Measurements from ENCODE around the gene RAB8A.
"Not testable (repeated sequence)": the region's sequence is repeated elsewhere in the genome, so short reads cannot be mapped to it uniquely, and the experiment has no call there.

RAB8A gene

DNA sequence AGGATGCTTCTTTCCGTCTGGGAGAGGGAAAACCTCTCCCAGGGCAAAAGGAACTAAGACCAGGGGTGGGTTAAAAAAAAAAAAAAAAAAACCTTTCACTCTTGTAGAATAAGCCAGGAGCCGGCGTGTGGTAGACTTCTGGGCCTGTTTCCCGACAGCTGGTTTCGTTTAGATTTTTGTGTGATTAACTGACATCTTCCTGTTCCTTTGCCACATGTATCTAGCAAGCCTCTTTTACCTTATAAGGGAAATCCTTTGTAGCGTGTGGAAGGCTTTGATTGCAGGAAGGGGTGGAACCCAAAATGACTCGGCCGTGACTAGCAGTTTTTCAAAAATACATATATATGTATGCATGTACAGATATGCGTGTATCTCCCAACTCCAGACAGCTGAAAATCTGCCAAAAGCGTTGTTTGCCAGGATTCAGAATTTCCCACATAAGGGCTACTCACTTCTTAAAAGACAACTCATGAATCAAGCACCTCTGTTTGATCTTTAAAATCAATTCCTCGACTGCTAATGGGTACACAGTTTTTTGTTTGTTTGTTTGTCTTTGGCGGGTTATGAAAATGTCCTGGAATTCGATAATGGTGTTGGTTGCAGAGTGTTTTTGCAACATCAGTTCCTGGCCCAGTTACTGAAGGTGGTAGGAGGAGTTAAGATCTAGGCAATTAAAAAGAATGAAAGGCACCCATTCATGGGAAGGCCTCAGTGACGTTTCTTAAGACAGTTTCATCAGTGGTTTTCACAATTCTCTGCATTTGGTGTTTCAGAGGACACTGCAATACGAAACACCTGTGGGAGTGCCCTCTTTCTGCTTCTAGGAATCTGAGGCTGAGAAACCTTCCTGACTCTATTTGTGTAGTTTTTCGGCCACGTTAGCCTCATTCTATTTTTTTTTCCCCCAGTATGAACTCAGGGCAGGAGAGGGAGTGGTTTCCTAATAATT lies 32.7 kb upstream of the RAB8A start:
- peak; percentile 53 for DNase-seq

DNA sequence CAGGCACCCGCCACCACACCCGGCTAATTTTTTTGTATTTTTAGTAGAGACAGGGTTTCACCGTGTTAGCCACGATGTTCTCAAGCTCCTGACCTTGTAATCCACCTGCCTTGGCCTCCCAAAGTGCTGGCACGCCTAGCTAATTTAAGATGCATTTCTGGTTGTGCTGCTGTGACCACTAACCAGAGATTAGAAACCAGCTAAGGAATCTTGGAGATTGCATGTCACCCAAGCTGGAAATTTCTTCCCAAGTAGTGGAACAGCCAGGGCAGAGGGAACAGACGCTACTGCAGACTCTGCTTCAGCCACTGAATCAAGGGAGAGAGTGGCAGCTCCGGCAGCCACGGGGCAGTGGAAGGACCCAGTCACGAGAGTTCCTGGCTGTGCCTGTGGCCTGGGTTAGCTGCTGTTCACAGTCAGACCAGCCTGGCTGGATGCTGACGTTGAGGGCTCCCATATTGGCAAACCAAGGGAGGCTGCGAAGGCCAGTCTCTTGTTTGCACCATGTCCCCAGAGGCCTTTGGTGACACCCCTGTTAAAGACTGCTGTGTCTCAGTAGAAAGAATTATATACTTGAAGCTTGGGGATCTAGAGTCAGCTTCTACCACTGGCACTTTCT lies 27.5 kb upstream of the RAB8A start:
- DNase-seq: no peak

DNA sequence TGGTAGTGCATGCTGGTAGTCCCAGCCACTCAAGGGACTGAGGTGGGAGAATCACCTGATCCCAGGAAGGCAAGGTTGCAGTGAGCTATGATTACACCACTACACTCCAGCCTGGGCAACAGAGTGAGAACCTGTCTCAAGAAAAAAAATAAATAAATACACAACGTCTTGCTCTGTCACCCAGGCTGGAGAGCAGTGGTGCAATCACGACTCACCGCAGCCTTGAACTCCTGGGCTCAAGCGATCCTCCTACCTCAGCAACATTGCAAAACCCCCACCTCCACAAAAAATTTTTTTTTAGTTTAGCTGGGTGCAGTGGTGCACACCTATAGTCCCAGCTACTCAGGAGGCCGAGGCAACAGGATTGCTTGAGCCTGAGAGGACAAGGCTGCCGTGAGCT lies 26.6 kb upstream of the RAB8A start:
- DNase-seq: no peak

DNA sequence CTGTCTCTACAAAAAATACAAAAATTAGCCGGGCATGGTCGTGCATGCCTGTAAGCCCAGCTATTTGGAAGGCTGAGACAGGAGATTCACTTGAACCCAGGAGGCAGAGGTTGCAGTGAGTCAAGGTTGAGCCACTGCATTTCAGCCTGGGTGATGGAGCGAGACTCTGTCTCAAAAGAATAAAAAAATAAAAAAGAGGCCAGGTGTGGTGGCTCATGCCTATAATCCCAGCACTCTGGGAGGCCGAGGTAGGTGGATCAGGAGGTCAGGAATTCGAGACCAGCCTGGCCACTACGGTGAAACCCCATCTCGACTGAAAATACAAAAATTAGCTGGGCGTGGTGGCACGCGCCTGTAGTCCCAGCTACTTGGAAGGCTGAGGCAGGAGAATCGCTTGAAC lies 24.3 kb upstream of the RAB8A start:
- not testable (repeated sequence) for DNase-seq

DNA sequence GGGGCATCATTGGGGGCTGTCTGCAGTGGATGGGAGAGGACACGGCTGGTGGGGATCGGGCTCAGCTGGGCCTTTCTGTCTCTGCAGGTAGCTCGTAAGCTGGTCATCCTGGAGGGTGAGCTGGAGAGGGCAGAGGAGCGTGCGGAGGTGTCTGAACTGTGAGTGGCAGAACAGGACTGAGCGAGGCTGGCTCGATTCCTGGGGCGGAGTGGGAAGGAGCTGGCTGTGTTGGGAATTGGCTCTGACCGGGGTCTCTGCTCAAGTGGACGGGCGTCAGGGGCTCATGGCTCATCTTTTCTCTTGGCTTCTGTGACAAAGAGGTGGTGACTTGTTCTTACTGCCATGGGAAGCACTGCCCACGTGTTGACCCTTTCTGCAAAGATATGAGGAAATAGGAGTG lies 23.7 kb upstream of the RAB8A start:
- DNase-seq: no peak

DNA sequence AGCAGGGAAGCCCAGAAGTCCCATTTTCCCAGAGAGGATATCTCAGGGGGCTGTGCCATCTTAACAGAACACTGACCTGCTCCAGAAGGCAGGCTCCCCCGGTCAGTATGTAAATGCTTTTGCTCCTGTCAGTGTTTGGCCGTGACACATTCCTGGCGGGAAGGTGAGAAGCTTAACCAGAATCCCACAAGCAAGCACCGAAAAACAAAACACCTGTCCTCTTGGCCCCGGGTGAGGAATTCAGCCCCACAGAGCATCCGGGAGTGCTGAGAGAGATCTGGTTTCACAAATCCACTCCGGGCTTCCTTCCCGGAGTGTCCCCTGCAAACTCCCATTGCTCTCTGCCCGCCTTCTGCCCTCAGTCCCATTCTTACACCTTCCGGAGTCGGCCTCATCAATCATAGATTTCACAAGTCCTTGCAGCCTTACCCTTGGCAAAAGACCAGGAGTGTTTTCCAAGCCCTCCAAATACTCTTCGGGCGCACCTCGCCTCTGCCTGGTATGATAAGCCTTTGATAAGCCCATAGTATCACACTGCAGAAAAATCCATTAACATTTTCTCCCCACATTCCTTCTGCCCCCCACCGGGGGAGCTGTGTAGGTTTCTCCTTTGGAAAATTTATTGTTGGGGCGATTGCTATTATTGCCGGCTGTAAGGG lies 23.2 kb upstream of the RAB8A start:
- DNase-seq: no peak

DNA sequence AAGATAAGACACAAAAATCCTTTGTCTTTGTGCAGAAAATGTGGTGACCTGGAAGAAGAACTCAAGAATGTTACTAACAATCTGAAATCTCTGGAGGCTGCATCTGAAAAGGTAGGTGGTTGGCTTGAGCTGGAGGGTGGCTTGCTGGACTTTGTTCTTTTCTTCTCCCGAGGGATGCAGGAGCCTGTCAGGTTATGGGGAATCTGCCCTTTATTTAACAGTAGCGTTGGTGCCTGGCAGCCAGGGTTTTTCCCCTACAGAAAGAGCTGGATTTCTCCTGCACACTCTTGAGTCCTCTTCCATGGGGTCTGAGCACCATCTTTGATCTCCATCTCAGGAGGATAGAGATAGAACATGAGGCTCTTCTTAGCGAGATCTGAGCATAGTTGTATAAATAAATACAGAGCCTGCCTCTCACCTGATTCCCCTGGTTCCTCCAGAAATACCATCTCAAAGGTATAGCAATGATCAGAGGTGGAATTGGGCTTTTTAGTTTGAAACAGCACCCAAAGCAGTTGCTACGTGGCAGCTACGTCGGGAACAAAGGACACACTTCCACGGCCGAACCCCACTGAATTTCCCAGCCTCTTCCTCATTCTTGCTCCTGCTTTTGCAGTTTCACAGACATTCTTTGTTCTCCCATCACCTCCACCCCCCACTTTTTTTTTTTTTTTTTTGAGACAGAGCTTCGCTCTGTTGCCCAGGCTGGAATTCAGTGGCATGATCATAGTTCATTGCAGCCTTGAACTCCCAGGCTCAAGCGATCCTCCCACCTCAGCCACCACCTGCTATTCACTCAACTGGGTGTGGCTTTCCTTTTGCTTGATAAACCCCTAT lies 22.5 kb upstream of the RAB8A start:
- DNase-seq: no peak

DNA sequence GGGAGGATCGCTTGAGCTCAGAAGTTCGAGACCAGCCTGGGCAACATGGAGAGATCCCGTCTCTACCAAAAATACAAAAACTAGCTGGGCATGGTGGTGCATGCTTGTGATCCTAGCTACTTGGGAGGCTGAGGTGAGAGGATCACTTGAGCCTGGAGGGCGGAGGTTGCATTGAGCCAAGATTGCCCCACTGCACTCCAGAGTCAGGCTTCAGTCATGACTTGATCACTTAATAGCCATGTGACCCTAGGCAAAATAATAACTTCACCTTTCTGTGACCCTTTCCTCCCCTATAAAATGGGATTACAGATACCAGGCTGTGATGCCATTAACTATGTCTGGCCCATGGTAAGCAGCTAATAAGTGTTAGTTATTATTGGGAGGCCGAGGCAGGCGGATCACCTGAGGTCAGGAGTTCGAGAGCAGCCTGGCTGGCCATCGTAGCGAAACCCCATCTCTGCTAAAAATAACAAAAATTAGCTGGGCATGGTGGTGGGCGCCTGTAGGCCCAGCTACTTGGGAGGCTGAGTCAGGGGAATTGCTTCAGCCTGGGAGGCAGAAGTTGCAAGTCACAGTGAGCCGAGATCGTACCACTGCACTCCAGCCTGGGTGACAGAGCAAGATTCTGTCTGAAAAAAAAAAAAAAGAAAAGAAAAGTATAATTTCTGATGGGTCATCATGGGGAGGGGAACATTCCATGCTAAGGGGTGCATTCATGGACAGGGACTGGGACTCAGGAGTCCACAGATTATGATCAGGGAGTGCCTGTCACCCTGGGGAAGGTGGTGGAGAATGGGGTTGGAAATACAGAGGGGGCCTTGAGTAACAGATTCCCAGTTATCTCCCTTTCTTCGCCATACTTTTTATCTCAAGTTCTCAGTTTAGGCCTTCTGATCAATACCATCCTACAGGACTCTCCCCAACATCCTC lies 19.9 kb upstream of the RAB8A start:
- no peak for DNase-seq

DNA sequence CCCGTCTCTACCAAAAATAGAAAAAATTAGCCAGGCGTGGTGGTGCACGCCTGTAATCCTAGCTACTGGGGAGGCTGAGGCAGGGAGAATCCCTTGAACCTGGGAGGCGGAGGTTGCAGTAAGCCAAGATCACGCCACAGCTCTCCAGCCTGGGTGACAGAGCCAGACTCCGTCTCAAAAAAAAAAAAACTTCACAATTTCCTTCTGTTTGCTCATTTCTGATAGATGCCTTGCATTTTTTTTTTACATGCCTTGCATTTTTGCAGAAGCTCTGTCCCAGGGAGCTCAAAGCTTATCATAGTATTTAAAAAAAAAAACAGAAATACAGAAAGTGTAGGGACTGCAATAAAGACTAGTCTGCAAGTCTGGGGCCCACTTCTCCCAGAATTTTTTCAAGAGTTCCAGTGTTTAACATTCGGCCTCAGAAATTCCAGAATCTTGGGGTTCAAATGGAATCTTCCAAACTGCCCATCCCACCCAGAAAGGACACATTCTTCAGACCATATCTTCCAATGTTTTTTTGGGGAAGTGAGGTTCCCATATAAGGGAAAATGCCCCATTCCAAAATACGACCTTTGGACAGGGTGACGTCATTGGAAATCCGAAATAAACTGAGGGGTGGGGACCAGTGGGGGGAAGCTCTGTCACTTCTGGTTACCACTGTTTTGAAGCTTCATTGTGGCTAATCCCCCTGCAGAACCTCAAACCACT lies 17.2 kb upstream of the RAB8A start:
- no peak for DNase-seq

DNA sequence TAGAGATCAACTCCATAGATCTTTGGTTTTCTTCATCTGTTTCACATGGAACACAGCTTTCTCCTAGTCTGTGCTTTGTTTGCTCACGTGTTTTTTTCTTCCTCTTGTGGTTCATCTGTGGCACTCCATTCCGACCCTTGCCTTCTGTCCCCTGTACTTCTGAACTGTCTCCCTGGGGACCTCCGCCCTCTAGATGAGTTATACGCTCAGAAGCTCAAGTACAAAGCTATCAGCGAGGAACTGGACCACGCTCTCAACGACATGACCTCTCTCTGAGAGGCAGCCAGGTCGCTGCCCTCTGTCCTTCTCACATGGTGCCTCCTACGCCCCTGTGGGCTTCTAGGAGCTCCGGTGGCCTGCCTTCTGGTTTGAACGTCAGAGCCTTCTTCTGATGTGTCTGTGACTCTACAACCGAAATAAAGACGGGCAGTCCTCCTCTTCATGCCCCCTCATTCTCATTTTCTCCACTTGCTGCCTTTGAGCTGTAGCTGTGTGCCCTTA lies 16.6 kb upstream of the RAB8A start:
- no peak for DNase-seq

DNA sequence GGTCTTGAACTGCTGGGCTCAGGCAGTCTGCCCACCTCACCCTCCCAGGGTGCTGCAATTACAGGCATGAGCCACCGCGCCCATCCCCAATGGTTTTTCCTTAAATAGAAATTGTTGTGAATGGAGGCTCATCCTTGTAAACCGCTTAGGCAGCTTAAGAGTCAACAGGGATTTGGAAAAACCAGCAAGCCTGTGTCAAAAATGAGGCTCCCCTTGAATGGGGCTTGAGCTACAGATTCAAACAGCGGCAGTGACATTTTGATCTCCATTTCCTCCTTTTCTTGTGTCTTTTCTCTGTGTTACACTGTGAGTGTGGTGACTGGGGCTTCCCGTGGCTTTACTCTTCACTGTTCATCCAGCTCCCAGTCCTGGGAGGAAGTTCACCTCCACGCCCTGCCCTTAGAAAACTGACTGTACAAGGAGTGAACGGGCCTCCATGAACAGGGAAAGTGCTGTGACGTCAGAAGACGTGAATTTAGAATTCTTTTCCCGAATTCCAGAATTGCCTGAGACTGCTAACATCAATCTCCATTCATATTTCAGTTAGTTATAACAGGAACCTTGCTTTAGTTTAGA lies 15.3 kb upstream of the RAB8A start:
- no peak for DNase-seq

DNA sequence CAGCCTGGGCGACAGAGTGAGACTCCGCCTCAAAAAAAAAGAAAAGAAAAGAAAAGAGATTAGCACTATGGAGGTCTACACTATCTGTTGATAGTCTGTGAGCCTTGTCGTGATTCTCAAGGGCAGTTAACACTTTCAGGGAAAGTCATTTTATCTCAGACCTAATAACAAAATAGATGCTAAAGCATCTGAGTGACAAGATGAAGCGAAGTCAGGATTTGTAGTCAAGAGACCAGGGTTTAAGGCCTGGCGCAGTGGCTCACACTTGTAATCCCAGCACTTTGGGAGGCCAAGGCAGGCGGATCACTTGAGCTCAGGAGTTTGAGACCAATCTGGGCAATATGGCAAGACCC lies 13.3 kb upstream of the RAB8A start:
- no peak for DNase-seq

DNA sequence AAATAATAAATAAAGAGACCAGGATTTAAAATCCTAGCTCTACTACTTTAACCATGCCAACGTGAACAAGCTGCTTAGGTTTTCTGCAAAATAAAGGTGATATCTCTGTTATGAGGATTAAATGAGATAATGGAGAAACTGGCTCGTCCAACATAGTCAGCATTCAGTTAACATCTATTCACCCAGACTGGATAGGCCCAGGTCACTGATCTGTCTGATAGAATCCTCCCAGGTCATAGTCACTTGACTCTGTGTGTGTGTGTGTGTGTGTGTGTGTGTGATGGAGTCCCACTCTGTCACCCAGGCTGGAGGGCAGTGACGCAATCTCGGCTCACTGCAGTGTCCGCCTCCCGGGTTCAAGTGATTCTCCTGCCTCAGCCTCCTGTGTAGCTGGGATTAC lies 12.9 kb upstream of the RAB8A start:
- DNase-seq: no peak

DNA sequence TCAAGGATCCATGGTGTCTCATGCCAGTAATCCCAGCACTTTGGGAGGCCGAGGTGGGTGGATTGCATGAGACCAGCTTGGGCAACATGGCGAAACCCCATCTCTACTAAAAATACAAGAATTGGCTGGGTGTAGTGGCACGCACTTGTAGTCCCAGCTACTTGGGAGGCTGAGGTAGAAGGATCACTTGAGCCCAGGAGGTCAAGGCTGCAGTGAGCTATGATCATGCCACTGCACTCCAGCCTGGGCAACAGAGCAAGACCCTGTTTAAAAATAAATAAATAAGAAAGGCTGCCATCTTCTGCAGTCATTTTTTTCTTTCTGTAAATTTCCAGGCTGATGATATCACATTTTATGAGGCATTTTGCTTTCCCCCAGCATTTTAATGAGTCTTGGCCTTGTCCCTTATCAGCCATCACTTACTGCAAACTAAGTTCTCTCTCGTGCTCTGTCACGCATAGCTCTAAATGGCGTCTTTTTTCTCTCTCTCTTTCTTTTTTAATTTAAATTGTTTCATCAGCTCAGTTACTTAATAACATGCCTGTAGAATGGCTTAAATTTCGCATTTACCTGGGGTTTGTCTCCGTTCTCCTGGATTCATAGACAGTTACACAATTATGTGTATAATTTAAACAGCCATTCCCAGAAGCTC lies 12.2 kb upstream of the RAB8A start:
- DNase-seq: not testable (repeated sequence)

DNA sequence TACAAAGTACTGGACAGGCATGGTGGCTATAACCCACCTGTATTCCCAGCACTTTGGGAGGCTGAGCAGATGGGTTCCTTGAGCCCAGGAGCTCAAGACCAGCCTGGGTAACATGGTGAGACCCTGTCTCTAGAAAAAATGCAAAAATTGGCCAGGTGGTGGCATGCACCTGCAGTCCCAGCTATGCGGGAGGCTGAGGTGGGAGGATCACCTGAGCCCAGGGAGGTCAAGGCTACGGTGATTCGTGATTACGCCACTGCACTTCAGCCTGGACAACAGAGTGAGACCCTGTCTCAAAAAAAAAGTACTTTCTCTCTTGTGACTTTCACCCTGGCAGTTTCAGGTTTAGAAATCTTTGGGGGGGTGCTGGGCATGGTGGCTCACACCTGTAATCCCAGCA lies 11.2 kb upstream of the RAB8A start:
- DNase-seq: no peak

DNA sequence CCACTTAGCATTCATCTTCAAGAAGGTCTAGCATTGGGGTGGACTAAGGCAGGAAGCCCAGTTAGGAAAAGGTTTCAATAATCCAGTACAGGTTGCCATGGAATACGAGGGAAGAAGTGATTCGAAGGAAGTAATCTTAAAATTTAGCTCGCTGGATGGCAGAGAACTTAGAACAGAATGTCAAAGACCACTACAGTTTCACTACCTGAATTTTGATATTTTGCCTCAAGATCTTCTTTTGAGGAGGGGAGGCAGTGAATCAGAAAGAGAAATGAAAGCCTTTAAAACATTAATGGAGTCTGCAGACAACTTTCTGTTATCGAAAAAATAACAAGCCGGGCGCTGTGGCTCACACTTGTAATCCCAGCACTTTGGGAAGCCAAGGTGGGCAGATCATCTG lies 7.0 kb upstream of the RAB8A start:
- DNase-seq: no peak

DNA sequence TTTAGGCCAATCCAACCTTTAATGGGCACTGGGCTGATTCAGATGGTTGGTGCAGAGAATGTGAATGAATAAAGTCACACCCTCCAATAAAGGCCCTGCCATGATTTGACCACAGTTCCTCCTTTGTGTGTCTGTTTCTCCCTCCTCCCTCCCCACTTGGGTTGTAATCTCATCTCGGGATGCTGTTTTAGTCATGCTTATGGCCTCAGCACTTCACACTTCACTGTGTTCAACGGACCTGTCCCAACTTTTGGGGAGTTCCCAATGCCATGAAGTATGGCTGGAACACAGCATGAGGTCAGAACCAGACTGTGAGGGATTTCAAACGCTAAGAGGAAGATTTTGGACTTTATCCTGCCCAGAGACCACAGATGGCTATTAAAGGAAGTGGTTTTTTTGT lies 5.6 kb upstream of the RAB8A start:
- no peak for DNase-seq

DNA sequence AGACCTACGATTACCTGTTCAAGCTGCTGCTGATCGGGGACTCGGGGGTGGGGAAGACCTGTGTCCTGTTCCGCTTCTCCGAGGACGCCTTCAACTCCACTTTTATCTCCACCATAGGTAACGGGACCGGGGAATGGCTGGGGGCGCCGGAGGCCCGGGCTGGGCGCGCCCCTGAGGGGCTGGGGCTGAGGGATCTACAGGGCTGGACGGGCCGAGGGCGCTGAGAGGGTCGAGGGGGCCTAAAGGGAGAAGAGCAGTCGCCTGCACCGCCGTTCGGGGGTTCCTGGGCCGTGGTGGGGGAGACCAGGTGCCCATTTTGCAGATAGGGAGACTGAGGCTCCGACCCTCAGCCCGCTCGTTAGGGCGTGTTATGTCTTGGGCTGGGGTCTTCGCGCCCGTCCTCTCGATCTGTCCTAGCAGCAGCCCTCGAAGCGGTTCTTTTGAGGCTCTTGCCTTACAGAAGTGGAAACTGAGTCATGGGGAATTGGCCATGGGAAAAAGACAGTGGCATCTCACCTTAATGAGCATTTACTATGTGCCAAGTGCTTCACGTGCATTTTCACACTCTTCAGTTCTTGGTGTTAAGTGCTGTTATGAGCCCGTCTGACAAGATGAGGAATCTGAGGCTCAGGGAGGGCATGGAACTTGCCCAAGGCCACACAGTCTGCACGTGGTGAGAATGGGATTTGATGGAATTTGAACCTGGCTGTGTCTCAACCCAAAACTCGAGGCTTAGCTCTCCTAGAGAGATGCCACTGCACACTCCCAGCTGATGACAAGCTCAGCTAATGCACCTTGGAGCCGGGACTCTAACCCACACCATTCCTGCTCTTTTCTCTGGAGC lies 442 bp downstream of the RAB8A start:
- DNase-seq: no peak

DNA sequence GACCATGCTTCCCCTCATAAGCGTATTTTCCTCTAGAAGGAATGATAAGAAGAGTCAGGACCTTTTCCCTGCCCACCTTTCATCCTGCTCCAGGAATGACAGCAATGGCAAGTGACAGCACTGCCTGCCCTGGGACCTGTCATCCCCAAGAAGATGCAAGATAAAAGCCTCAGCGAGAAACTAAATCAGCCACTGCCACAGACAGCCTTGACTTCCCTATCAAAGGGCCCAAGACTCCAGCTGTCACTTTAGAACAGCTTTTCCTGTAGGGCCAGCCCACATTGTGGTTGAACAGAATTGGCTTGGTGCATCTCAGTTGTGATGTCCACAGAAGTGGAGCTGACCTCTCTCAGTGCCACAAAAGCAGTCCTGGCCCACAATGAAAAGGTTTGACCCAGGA lies 1.1 kb downstream of the RAB8A start:
- no peak for DNase-seq
